KOPT-K1 (cell line): ENCODE data around the gene PARD3B.
"Not testable (repeated sequence)": the region's sequence is repeated elsewhere in the genome, so short reads cannot be mapped to it uniquely, and the experiment has no call there.

Experiments used
- H3K27ac ChIP-seq: fragments of 200-600 bp; sonication (generic); 2 replicates; pipeline ENCODE4 v1.5.1; 2016; ENCODE audit warnings: antibody characterized with exemption, mild to moderate bottlenecking, low read depth, low read length; ENCODE audit not compliant: poor library complexity, severe bottlenecking
- H3K36me3 ChIP-seq: fragments of 200-600 bp; sonication (generic); 2 replicates; pipeline ENCODE4 v1.5.1; 2017; ENCODE audit warnings: antibody characterized with exemption, mild to moderate bottlenecking, low read length, moderate library complexity; ENCODE audit not compliant: insufficient read depth
- H3K9me3 ChIP-seq: fragments of 200-600 bp; sonication (generic); 2 replicates; pipeline ENCODE4 v1.5.1; 2017; ENCODE audit warnings: antibody characterized with exemption, low read length, mild to moderate bottlenecking; ENCODE audit not compliant: insufficient read depth, poor library complexity, severe bottlenecking

The PARD3B gene

DNA sequence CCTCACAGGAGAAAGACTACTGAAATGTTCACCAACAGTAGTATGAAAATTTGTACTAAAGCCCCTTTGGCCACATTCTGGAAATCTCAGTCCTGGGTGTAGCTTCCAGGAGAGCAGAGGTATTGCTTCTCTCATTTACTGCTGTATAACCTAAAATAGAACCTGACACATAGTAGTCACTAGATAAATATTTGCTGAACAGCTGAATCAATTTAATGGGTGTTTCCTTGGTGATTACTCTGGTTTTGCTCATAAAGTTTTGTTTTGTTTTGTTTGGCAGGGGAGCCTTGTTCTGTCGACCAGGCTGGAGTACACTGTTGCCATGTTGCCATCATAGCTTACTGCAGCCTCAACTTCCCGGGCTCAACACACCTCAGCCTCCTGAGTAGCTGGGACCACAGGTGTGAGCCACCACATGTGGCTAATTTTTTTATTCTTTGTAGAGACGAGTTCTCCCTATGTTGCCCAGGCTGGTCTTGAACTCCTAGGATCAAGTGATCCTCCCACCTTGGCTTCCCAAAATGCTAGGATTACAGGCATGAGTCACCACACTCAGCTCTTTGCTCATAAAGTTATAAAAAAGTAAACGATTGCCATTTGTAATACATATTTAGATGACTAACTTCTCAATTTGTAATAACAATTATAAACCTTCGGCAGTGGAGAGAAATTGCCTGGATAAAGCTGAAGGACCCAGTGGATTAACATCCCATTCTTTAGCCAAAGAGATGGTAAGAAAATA is 11.5 kb upstream of the PARD3B start:
- Histone ChIP-seq H3K36me3 (no peaks in the 10 kb centered on the region), H3K27ac (no peak overlapping the region), H3K9me3 (no peaks in the 10 kb centered on the region)

DNA sequence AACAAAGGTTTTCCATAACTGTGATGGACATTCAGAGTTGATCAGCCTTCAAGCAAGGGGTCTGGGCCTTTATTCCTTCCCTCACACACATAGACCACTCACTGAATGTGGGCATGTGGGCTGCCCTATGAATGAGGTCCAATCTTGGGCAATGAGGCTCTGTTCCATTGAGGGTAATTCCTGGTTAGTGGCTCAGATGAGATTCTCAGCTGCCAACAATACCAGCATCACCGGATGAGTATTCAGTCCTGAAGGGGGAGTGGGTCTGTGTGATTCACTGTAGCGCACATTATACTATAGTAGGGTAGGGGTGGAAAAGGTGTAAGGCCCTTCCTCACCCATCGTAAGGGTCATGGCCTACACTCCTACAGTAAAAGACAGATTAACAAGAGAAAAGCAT is 9.9 kb upstream of the PARD3B start:
- Histone ChIP-seq H3K36me3 (no peaks in the 10 kb centered on the region), H3K27ac (no peak overlapping the region), H3K9me3 (no peaks in the 10 kb centered on the region)

DNA sequence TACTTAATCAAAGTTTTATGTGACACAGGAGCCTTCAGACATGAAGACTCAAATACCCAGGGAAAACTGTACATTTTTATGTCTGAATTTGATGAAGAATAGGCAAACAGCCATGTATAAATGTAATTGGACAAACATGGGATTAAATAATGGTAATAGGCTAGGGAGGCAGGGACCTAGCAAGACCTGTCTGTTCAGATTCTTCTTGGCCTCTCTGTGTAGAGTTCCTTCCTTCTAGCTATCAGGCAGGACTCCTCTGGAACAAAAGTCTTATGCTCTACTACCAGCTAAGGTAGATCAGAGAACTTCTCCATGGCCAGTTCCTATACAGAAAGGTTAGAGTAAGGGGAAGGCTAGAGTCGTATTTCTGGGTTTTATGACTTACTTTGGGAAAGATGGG is 9.5 kb upstream of the PARD3B start:
- Histone ChIP-seq H3K36me3 (no peaks in the 10 kb centered on the region), H3K9me3 (no peaks in the 10 kb centered on the region), H3K27ac (no peak overlapping the region)

DNA sequence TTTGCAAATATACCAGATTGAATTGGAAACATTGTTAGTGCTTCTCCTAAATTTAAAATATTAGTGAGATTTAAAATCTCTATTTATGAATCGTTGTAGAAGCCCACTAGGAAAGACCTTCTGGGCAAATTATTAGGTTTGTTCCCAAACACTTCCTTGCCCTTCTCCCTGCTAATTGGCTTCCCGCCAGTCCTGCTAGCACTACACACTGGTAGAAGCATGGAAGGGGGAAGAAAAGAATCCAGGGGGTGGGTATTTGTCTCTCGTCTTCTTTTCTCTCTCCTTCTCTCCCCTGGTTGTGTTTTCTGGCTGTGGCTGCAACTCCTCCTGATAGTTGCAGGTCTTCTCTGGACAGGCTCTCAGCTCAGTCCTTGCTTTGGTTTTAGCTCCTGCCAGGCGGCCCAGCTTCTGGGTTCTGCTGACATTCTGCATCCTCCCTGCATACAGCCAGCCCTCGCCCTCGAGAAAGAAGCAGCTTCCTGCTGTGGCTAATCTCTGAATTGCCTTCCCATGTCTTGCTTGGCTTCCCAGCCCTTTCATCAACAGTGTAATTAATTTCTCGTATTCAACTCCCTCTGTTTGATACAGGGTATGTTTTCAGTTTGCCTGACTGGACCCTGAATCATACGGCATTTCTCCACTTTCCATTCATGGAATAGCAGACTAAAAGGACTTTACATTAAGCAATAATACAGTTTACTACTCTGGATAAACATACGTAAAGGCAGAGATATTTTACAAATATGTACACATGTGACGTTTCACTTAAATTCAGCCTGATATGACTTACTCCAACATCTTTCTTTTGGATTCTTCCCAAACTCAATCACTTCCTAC is 6.9 kb upstream of the PARD3B start:
- Histone ChIP-seq H3K9me3 (no peaks in the 10 kb centered on the region), H3K27ac (no peak overlapping the region), H3K36me3 (no peaks in the 10 kb centered on the region)

DNA sequence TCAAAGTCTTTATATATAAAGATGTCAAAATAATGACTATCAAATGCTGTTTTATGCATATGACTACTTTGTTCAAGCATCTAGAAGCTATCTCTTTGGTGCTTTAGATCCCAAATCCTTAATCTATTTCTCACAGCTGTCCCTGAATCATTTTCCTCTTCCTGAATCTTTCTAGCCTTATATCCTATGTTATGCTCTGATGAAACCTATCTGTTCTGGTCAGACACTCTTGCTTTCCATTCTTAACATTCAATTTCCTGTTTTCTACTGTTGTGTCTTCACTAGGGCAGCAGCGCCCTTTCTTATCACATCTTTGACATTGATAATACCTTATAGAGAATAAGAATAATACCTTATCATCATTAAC is 6.3 kb upstream of the PARD3B start:
- H3K27ac ChIP-seq: no peak overlapping the region
- no peaks in the 10 kb centered on the region for H3K9me3 ChIP-seq

DNA sequence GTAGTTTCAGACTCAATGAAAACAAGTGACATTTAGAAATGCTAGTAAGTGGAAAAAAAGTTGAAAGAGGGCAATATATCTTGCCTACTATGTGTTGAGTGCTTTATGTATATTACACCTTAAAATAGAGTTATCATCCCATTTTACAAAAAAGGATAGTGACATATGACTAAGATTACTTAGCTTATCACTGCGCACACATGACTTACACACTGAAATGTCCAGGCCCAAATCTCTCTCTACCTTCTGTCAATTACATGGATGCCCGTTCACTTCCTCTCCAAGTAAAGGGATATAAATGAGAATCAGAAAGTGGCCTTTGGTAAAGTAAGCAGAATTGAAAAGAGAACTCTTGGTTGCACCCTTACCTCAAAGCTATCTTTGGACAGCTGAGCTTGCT is 3.6 kb upstream of the PARD3B start:
- H3K36me3 ChIP-seq: no peaks in the 10 kb centered on the region
- H3K9me3 ChIP-seq: no peaks in the 10 kb centered on the region
- H3K27ac ChIP-seq: no peak overlapping the region

More for the DNA sequence above, 6.3 kb upstream of the PARD3B start:
- H3K36me3 ChIP-seq: no peaks in the 10 kb centered on the region

DNA sequence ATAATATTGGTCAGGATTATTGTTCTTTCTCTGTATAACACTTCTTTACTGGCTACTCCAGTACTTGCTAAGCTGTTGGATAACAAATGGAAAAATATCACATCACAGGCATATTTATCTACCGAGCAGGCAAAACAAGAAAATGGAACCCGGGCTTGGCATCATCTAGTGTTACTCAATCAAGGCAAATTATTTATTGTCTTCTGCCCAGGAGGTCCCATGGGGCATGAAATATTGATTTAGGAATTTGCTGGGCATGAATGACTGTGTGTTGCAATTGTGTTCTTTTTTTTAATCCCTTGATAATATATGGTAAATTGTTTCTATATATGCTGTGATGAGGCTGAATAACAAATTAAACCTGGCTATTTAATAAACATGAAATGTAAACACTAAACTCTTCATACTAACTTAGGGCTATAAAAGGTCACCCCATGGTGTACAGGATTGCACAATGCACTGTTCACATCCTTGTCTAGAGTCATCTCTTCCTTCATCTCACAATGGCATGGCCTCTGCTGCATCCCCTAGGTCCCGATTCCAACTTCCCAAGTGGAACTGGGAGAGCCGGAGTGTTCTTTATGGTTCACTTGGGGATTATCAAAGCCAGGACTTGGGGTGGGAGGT is 2.2 kb upstream of the PARD3B start:
- Histone ChIP-seq H3K9me3 (no peaks in the 10 kb centered on the region), H3K27ac (no peak overlapping the region), H3K36me3 (no peaks in the 10 kb centered on the region)

DNA sequence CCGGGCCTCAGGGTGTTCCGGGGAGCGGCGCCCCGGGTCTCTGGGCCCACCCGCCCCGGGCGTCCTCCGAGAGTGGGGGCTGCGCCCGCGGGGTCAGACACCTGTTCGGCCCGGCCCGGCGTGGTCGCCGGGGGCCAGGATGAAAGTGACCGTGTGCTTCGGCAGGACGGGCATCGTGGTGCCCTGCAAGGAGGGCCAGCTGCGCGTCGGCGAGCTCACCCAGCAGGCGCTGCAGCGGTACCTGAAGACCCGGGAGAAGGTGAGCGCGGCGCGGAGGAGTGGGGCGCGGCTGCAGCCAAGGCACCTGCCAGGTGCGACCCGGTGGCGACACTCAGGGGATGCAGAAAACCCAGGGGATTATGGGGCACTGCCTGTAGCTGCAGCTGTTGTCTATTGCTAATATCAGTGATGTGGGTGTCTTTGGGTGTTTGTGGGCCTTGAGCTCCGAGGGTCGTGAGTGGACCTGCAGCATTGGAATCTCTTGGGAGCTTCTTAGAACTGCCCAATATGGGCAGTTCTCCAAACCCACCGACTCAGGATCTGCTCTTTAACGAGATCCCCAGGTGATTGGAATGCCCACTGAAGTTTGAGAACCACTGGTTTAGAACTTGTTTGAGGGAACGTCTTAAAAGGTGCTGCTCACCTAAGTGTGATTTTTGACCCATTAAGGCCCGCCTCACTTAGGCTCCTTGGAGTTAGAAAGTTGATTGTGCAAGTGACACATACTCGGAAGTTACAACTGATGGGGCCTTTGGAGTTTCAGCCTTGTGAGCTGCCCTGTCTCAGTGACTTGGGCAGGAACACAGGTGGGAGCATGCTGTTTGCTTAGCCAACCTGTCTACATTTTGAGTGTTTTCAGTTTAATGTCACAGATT is 823 bp downstream of the PARD3B start:
- no peaks in the 10 kb centered on the region for H3K9me3 ChIP-seq
- no peak overlapping the region for H3K27ac ChIP-seq

DNA sequence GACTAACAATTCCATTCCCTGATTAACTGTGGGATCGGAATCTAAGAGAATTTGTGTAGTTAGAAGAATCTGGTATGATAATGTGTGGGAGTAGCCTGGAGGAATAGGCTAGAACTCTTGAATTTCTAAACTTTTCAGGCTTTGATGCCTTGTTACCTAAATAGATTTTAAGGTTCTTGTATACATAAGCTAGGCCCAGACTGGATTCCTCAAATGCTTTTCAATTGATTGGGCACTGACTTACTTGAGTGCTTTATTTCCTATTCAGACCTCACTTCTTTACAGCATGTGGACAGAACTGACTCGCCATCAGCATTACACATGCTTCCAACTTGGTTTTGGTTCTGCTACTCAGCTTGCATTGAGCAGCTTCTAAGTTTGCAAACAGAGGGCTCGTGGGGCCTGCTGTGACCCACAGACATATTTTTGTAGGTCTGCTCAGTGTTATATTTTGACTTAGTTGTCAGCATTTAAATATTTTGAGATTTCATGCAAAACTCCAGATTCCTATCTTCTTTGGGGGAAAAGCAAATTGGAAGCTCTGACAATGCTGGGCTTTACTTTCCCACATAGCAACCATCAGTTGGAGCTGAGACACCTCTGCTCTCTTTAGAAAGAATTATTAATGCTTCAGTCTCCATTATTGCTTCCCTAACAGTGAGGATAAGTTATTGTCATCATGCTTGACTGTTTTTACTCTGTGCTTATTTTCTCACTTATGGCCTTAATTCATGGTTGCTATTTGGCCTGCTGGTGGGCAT is 5.7 kb downstream of the PARD3B start:
- Histone ChIP-seq H3K9me3 (no peaks in the 10 kb centered on the region), H3K36me3 (no peaks in the 10 kb centered on the region), H3K27ac (no peak overlapping the region)

More for the DNA sequence above, 823 bp downstream of the PARD3B start:
- no peaks in the 10 kb centered on the region for H3K36me3 ChIP-seq

DNA sequence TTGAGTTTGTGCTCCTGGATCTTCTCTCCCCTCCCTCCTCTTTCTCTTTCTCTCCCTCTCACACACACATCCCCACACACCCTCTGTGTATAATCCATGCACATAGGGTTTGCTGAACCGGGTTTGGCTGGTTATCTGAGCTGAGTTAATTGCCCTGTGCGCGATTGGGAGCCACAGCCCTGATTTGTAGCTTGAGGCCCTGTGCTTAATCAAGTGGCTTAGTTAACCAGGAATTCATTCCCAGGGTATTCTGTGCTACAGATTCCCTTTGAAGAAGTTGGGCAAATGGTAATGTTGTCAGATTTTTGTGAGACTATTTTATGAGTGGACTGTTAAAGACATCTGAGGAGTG is 6.2 kb downstream of the PARD3B start:
- Histone ChIP-seq H3K27ac (no peak overlapping the region), H3K36me3 (no peaks in the 10 kb centered on the region), H3K9me3 (no peaks in the 10 kb centered on the region)

DNA sequence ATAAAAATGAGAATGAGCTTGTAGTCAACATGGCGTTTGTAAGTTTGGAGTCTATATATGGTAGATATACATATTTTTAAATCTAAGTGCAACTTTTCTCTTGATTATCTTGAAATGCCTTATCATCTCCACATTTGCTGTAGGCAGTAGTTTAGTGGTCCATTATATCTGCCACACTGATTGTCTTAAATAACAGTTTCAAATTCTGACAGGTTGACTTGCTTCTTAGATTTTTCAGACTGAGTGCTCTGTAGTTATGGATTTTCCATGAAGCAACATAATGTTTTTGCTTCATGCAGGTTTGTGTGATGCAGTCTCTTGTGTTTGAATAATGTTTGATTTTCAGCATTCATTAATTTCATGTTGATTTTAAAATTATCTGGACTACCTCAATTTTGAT is 12.3 kb downstream of the PARD3B start:
- H3K36me3 ChIP-seq: no peaks in the 10 kb centered on the region
- H3K27ac ChIP-seq: no peak overlapping the region

DNA sequence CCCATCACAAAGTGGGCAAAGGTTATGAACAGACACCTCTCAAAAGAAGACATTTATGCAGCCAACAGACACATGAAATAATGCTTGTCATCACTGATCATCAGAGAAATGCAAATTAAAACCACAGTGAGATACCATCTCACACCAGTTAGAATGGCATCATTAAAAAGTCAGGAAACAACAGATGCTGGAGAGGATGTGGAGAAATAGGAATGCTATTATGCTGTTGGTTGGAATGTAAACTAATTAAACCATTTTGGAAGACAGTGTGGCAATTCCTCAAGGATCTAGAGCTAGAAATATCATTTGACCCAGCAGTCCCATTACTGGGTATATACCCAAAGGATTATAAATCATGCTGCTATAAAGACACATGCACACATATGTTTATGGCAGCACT is 14.1 kb downstream of the PARD3B start:
- not testable (repeated sequence) for H3K9me3 ChIP-seq, H3K36me3 ChIP-seq, H3K27ac ChIP-seq

More for the DNA sequence above, 12.3 kb downstream of the PARD3B start:
- no peaks in the 10 kb centered on the region for H3K9me3 ChIP-seq

DNA sequence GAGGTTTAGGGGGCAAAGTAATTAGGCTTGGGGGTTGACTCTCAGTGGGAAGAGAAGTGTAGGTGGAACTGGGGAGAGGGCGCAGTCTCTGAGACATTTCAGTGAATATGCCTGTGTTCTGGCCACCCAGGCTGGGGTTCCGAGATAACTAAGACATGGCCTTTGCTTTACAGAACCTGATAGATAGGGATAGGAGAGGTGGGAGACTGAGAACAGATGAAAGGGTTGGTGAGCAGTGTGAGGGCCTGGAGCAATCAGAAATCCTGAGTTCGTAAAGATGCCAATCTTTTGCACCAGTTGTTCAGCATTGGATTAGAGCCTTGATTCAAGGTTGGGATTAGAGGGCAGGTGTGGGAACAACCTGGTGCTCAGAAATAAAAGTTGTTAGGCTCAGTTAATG is 15.6 kb downstream of the PARD3B start:
- Histone ChIP-seq H3K36me3 (no peaks in the 10 kb centered on the region), H3K27ac (no peak overlapping the region), H3K9me3 (no peaks in the 10 kb centered on the region)

DNA sequence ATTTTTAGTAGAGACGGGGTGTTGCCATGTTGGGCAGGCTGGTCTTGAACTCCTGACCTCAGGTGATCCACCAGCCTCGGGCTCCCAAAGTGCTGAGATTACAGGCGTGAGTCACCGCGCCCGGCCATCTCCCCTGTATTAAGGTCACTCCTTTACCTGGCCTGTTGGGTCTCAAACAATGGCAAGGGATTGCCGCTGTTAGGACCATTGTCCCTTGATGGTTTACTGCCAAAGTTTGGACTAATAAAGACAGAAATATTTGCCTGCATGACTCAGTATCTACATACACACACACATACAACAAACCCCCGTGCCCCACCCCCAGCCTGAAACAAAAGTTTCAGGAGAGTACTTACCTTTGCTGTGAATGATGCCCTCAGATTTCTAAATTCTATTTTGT is 16.5 kb downstream of the PARD3B start:
- no peaks in the 10 kb centered on the region for H3K9me3 ChIP-seq
- H3K27ac ChIP-seq: no peak overlapping the region
- no peaks in the 10 kb centered on the region for H3K36me3 ChIP-seq
